AG08395 (cell line): ENCODE data around the gene SNX18.

Experiments used
- DNase-seq: peaks from one replicate; pipeline ENCODE4 v3.0.0; 2012; ENCODE audit warnings: mixed read lengths, low spot score

Gene SNX18

GRCh38 chr5:54580997-54581811 is 63.6 kb downstream of the SNX18 start:
- DNase-seq, result peak; percentile 53

GRCh38 chr5:54581831-54582548 is 64.4 kb downstream of the SNX18 start:
- peak; percentile 28 for DNase-seq

- no peak for DNase-seq
Observed at GRCh38 chr5:54586336-54586735, 68.8 kb downstream of the SNX18 start.

- DNase-seq, result no peak
Observed at GRCh38 chr5:54589786-54590185, 72.2 kb downstream of the SNX18 start.

GRCh38 chr5:54590824-54591223 is 73.3 kb downstream of the SNX18 start:
- DNase-seq, result no peak

GRCh38 chr5:54593779-54594178 is 76.2 kb downstream of the SNX18 start:
- no peak for DNase-seq

GRCh38 chr5:54594181-54594580 is 76.6 kb downstream of the SNX18 start:
- DNase-seq, result no peak

- peak; percentile 57 for DNase-seq
Observed at GRCh38 chr5:54595721-54596120, 78.2 kb downstream of the SNX18 start.
